Measurements from ENCODE around the gene UBE2F. TPM values are rescaled to one million over a fixed set of nuclear protein-coding genes. Genes with fewer than 3 reads are reported as not detected.
A peak's percentile ranks its signal among the peaks of the same experiment; 100 is the strongest.
"Not testable (repeated sequence)": the region's sequence is repeated elsewhere in the genome, so short reads cannot be mapped to it uniquely, and the experiment has no call there.

Gene UBE2F
- total RNA-seq, 2 experiments from 2014 or later, result 19.9 to 27.1 TPM

DNA sequence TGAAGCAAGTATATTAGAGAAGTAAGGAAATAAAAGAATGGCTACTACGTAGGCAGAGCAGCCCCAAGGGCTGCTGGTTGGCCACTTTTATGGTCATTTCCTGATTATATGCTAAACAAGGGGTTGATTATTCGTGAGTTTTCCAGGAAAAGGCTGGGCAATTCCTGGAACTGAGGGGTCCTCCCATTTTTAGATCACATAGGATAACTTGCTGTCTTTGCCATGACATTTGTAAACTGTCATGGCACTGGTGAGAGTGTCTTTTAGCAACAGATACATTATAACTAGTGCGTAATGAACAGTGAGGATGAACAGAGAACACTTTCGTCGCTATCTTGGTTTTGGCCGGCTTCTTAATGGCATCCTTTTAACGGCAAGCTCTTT lies 2.6 kb upstream of the UBE2F start:
- no peaks in the 10 kb centered on the region for H3K36me3 ChIP-seq (ENCODE audit: insufficient read depth, low read length)
- POLR2A ChIA-PET, result no interaction called here
- TF ChIP-seq CTCF (conservative IDR thresholded peaks at IDR 0.05; ENCODE audit: low read length) (no peak), EZH2phosphoT487 (IDR thresholded peaks at IDR 0.05; ENCODE audit: borderline replicate concordance, low read depth, low read length) (no peak)

DNA sequence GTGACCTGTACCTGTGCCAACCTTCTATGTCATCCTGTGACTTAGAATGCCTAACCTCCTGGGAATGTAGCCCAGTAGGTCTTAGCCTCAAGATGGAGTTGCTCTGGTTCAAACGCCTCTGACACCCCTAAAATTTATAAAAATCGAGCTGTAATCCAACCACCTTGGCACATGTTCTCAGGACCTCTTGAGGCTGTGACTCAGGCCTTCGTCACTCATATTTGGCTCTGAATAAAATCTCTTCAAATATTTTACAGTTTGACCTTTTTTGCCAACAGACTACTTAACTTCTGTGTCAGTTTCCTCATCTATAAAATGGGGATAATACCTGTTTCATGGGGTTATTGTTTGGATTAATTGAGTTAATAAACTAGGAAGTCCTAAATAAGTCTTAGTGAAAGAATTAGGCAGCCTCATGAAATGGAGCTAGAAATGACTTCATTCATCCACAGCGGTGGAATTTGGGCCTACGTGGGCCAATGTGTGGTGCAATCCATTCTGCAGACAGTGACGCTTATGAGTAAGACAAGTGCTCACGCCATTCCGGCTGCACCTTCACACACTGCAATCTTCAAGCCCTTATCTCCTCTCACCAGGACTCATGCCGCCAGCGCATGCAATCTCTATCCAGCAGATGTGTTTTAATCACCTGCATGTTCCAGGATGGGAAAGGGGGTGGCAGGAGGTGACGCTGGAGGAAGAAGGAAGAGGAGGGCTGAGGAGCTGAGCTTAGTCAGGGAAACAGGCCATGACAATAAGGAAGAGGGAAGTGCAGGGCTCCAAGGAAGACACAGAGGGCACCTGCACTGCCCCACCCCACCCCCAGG lies 2.0 kb upstream of the UBE2F start:
- H3K9me2 ChIP-seq (ENCODE audit: insufficient read depth, low read length), result no peaks in the 10 kb centered on the region
- H3K79me2 ChIP-seq (ENCODE audit: insufficient read depth, low read depth, low read length), result no peaks in the 10 kb centered on the region
- H3K9me3 ChIP-seq (ENCODE audit: low read length), result peaks cover 7% of the 10 kb centered on the region; the same call in 1 of the 2 replicates
- no peaks in the 10 kb centered on the region for H3K36me3 ChIP-seq (ENCODE audit: insufficient read depth, low read length)
- DNase-seq (ENCODE audit: low spot score), result no peak
- H3K4me3 ChIP-seq (ENCODE audit: low read depth, low read length, poor library complexity, severe bottlenecking), result no peak overlapping the region
- ChIA-PET CTCF (ENCODE audit: unreplicated experiment) (no interaction called here), POLR2A (no interaction called here)
- no peaks in the 10 kb centered on the region for H4K20me1 ChIP-seq (ENCODE audit: insufficient read depth, low read length)
- no peak overlapping the region for H2AFZ ChIP-seq (ENCODE audit: low read length)
- TF ChIP-seq CTCF (conservative IDR thresholded peaks at IDR 0.05; ENCODE audit: low read length) (no peak), EZH2phosphoT487 (IDR thresholded peaks at IDR 0.05; ENCODE audit: borderline replicate concordance, low read depth, low read length) (no peak)
- BruUV-seq (replicated peaks), result no TSS peak
- intact Hi-C loops (cut with micrococcal nuclease; ENCODE audit: unreplicated experiment), result loop anchor here (5.0 kb wide), 3 partner anchors 98 to 278 kb away; partner anchors contain the start of genes HES6 and SCLY
- no peak overlapping the region for H3K27ac ChIP-seq (ENCODE audit: low read depth, low read length, poor library complexity, severe bottlenecking)
- peaks cover 25% of the 10 kb centered on the region for H3K4me1 ChIP-seq (ENCODE audit: insufficient read depth, low read length, poor library complexity, severe bottlenecking)
- H3K4me2 ChIP-seq (ENCODE audit: low read length), result no peak overlapping the region

More for the DNA sequence above, 2.6 kb upstream of the UBE2F start:
- intact Hi-C loops (cut with micrococcal nuclease; ENCODE audit: unreplicated experiment), result no loop called here
- no peaks in the 10 kb centered on the region for H3K79me2 ChIP-seq (ENCODE audit: insufficient read depth, low read depth, low read length)
- CTCF ChIA-PET (ENCODE audit: unreplicated experiment), result no interaction called here
- H3K9me2 ChIP-seq (ENCODE audit: insufficient read depth, low read length), result no peaks in the 10 kb centered on the region
- H3K4me3 ChIP-seq (ENCODE audit: low read depth, low read length, poor library complexity, severe bottlenecking), result no peak overlapping the region
- BruUV-seq (replicated peaks), result no TSS peak
- no peak overlapping the region for H3K27ac ChIP-seq (ENCODE audit: low read depth, low read length, poor library complexity, severe bottlenecking)
- H3K4me1 ChIP-seq (ENCODE audit: insufficient read depth, low read length, poor library complexity, severe bottlenecking), result peaks cover 22% of the 10 kb centered on the region
- H2AFZ ChIP-seq (ENCODE audit: low read length), result no peak overlapping the region
- H4K20me1 ChIP-seq (ENCODE audit: insufficient read depth, low read length), result no peaks in the 10 kb centered on the region
- H3K4me2 ChIP-seq (ENCODE audit: low read length), result no peak overlapping the region
- peaks cover 7% of the 10 kb centered on the region; the same call in 1 of the 2 replicates for H3K9me3 ChIP-seq (ENCODE audit: low read length)
- no peak for DNase-seq (ENCODE audit: low spot score)

DNA sequence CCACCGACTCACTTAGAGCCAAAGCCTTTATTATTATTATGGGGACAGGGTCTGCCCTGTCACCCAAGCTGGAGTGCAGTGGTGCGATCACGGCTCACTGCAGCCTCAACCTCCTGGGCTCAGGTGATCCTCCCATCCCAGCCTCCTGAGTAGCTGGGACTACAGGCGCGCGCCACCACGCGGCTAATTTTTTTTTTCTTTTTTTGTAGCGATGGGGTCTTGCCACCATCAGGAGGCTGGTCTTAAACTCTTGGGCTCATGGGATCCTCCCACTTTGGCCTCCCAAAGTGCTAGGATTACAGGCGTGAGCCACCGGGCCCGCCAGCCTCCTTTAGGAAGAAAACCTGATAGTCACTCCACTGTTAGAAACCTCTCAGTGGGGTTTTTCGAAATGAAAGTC lies 970 bp upstream of the UBE2F start:
- H3K27ac ChIP-seq (ENCODE audit: low read depth, low read length, poor library complexity, severe bottlenecking); DNase-seq (ENCODE audit: low spot score); CTCF ChIA-PET (ENCODE audit: unreplicated experiment); H3K9me2 ChIP-seq (ENCODE audit: insufficient read depth, low read length); H3K9me3 ChIP-seq (ENCODE audit: low read length); BruUV-seq (replicated peaks); H3K36me3 ChIP-seq (ENCODE audit: insufficient read depth, low read length); POLR2A ChIA-PET; H4K20me1 ChIP-seq (ENCODE audit: insufficient read depth, low read length); H3K79me2 ChIP-seq (ENCODE audit: insufficient read depth, low read depth, low read length): not testable (repeated sequence)
- intact Hi-C loops (cut with micrococcal nuclease; ENCODE audit: unreplicated experiment), result loop anchor here (2.0 to 5.0 kb wide), 4 partner anchors 96 to 276 kb away; partner anchors contain the start of genes HES6 and SCLY
- Histone ChIP-seq H3K4me2 (ENCODE audit: low read length) (peak overlapping the region; percentile 77), H2AFZ (ENCODE audit: low read length) (peak overlapping the region; percentile 90), H3K4me3 (ENCODE audit: low read depth, low read length, poor library complexity, severe bottlenecking) (peak overlapping the region; percentile 69), H3K4me1 (ENCODE audit: insufficient read depth, low read length, poor library complexity, severe bottlenecking) (peaks cover 25% of the 10 kb centered on the region)
